GM12892 (cell line): ENCODE data around the gene GABRB1.

Experiments used
- POLR2A ChIP-seq: IDR thresholded peaks from 2 replicates; pipeline ENCODE4 v1.6.1; 2011; ENCODE audit warnings: low read depth, low read length, control low read depth
- POLR2AphosphoS5 ChIP-seq: IDR thresholded peaks from 2 replicates; pipeline ENCODE4 v1.6.1; 2011; ENCODE audit warnings: low read depth, low read length, control low read depth
- TAF1 ChIP-seq: IDR thresholded peaks from 2 replicates; pipeline ENCODE4 v1.6.1; 2011; ENCODE audit warnings: low read depth, mild to moderate bottlenecking, control low read depth, low read length, borderline replicate concordance

GRCh38 chr4:47315346-47315745 is 284.0 kb downstream of the GABRB1 start:
- TF ChIP-seq POLR2A (no peak), POLR2AphosphoS5 (no peak), TAF1 (no peak)
